DMS153 treated with DMSO at 0.1 percent for 48 hours (cell line): ENCODE results near the gene IRGC.

Source experiments
- DNase-seq: peaks from one replicate; lab custom pipeline; 2025; ENCODE audit not compliant: unreplicated experiment; lab: John Stamatoyannopoulos, UW

IRGC gene

GRCh38 chr19:43721469-43722048 is 5.7 kb downstream of the IRGC start:
- no peak for DNase-seq

GRCh38 chr19:43723588-43723987 is 7.7 kb downstream of the IRGC start:
- DNase-seq: no peak

GRCh38 chr19:43724896-43725295 is 9.0 kb downstream of the IRGC start:
- no peak for DNase-seq

- no peak for DNase-seq
Measured at GRCh38 chr19:43725468-43725867, 9.6 kb downstream of the IRGC start.

GRCh38 chr19:43726736-43727592 is 11.1 kb downstream of the IRGC start:
- no peak for DNase-seq

GRCh38 chr19:43727593-43727853 is 11.6 kb downstream of the IRGC start:
- no peak for DNase-seq

- no peak for DNase-seq
Measured at GRCh38 chr19:43729919-43730318, 14.0 kb downstream of the IRGC start.

- DNase-seq: no peak
Measured at GRCh38 chr19:43731346-43731745, 15.5 kb downstream of the IRGC start.

- DNase-seq: no peak
Measured at GRCh38 chr19:43731846-43732245, 16.0 kb downstream of the IRGC start.

- no peak for DNase-seq
Measured at GRCh38 chr19:43735013-43735412, 19.1 kb downstream of the IRGC start.

- DNase-seq: no peak
Measured at GRCh38 chr19:43735957-43736356, 20.1 kb downstream of the IRGC start.

- no peak for DNase-seq
Measured at GRCh38 chr19:43738780-43739211, 22.9 kb downstream of the IRGC start.

GRCh38 chr19:43739439-43740235 is 23.8 kb downstream of the IRGC start:
- no peak for DNase-seq

GRCh38 chr19:43741075-43741825 is 25.4 kb downstream of the IRGC start:
- no peak for DNase-seq

GRCh38 chr19:43743059-43743458 is 27.2 kb downstream of the IRGC start:
- DNase-seq: no peak

- DNase-seq: no peak
Measured at GRCh38 chr19:43747557-43748204, 31.8 kb downstream of the IRGC start.

- no peak for DNase-seq
Measured at GRCh38 chr19:43748205-43748594, 32.3 kb downstream of the IRGC start.

GRCh38 chr19:43748685-43749084 is 32.8 kb downstream of the IRGC start:
- DNase-seq: no peak

- DNase-seq: no peak
Measured at GRCh38 chr19:43749152-43749551, 33.3 kb downstream of the IRGC start.

- no peak for DNase-seq
Measured at GRCh38 chr19:43749898-43750297, 34.0 kb downstream of the IRGC start.
